HepG2 (cell line): ENCODE data around the gene DNMBP. TPM values are rescaled to one million over a fixed set of nuclear protein-coding genes. Genes with fewer than 3 reads are reported as not detected.
A peak's percentile ranks its signal among the peaks of the same experiment; 100 is the strongest.

Source experiments
- ATF7-NPFF ChIP-seq: sonication (generic); formaldehyde crosslinking; IDR thresholded peaks from 2 replicates; pipeline ENCODE4 v1.8.1; 2023; ENCODE audit warnings: mild to moderate bottlenecking, low read depth, missing genetic modification reagents, moderate library complexity
- DR1 ChIP-seq: sonication (generic); formaldehyde crosslinking; IDR thresholded peaks from 2 replicates; pipeline ENCODE4 v1.8.0; 2021; ENCODE audit warnings: mild to moderate bottlenecking, missing genetic modification reagents, inconsistent platforms
- FOXP4 ChIP-seq: sonication (generic); formaldehyde crosslinking; IDR thresholded peaks from 2 replicates; pipeline ENCODE4 v1.4.0; 2020; ENCODE audit warnings: missing genetic modification reagents
- HDAC2 ChIP-seq: sonication (generic); formaldehyde crosslinking; IDR thresholded peaks from 2 replicates; pipeline ENCODE4 v1.4.0; 2020; ENCODE audit warnings: missing genetic modification reagents
- HIC2 ChIP-seq: sonication (generic); formaldehyde crosslinking; IDR thresholded peaks from 2 replicates; pipeline ENCODE4 v1.9.0; 2022; ENCODE audit warnings: low read depth, missing genetic modification reagents
- IKZF5 ChIP-seq: IDR thresholded peaks from 2 replicates; pipeline ENCODE4 v1.6.1; 2018; ENCODE audit warnings: missing genetic modification reagents, mild to moderate bottlenecking, missing compliant biosample characterization
- STAG1 ChIP-seq: sonication (generic); formaldehyde crosslinking; IDR thresholded peaks from 2 replicates; pipeline ENCODE4 v1.4.0; 2020; ENCODE audit warnings: missing genetic modification reagents
- TRIM22 ChIP-seq: fragments of 450-650 bp; IDR thresholded peaks from 2 replicates; pipeline ENCODE4 v1.6.1; 2017
- XBP1 ChIP-seq: sonication (generic); formaldehyde crosslinking; IDR thresholded peaks from 2 replicates; pipeline ENCODE4 v1.5.0; 2020; ENCODE audit warnings: missing genetic modification reagents
- ZFP91 ChIP-seq: sonication (generic); formaldehyde crosslinking; IDR thresholded peaks from 2 replicates; pipeline ENCODE4 v1.9.0; 2022; ENCODE audit warnings: missing genetic modification reagents, mild to moderate bottlenecking, borderline replicate concordance
- ZNF407 ChIP-seq: sonication (generic); formaldehyde crosslinking; IDR thresholded peaks from one replicate; pipeline ENCODE4 v1.5.1; 2020; ENCODE audit warnings: mild to moderate bottlenecking, missing genetic modification reagents; ENCODE audit errors: not compliant biosample characterization
- polyA plus RNA-seq, 8 experiments: library from polyadenylated mRNA; depleted of rRNA in 3 of 8; stranded (reverse) in 7 of 8; unstranded in 1 of 8; fragments of >200 nt; fragmentation: Illumina TruSeq in 4 of 8; extraction: Trizol in 4 of 8; gene quantifications; 2 replicates each; pipeline versions ENCODE4 v1.2.1 to v1.2.3, GENCODE V29; 2011 to 2016; ENCODE audit warnings: low read depth in 4 of 8, missing spikeins in 1 of 8, mixed read lengths in 1 of 8; ENCODE audit not compliant: insufficient read depth in 1 of 8
- total RNA-seq, 5 experiments: library from RNA; depleted of rRNA; stranded (reverse); fragments of >200 nt; fragmentation: Illumina TruSeq; extraction: Trizol; gene quantifications; 2 replicates each; pipeline ENCODE4 v1.2.3, GENCODE V29; 2016; ENCODE audit warnings: low read depth in 1 of 5

Gene DNMBP
- total and polyA plus RNA-seq, 2 of the 13 experiments (the other 11 are each of a cell fraction or from before 2014, with no cell fraction given), result 3.6 to 6.3 TPM

- TF ChIP-seq ATF7-NPFF (CRISPR knock-in tag) (no peak), FOXP4 (no peak), HIC2 (CRISPR knock-in tag) (no peak), DR1 (CRISPR knock-in tag) (no peak), IKZF5 (CRISPR knock-in tag) (no peak), STAG1 (CRISPR knock-in tag) (peak; percentile 89), ZNF407 (CRISPR knock-in tag) (no peak), HDAC2 (CRISPR knock-in tag) (no peak), ZFP91 (CRISPR knock-in tag) (peak; percentile 65), XBP1 (0 out of 2 replicates have a peak, but pooled peaks have one; percentile 32), TRIM22 (no peak)
Observed at GRCh38 chr10:100046021-100046486, 36.3 kb upstream of the DNMBP start (continued).
